Lung microvascular endothelial cell (primary cell): ENCODE data around the gene EDNRA. TPM values are rescaled to one million over a fixed set of nuclear protein-coding genes. Genes with fewer than 3 reads are reported as not detected.

Experiments
- DNase-seq, 2 donors: peaks; one replicate each; pipeline versions ENCODE4 v3.0.0 to v3.0.0-alpha.2; 2010; ENCODE audit warnings: low read depth in 2 of 2
- total RNA-seq: library from RNA; depleted of rRNA; stranded (reverse); fragments of >200 nt; gene quantifications from 2 replicates; pipeline ENCODE4 v1.2.1, GENCODE V29; 2014

Gene EDNRA
- total RNA-seq, 1 donor from 2014 or later, result under 0.01 TPM

- DNase-seq, result no peak
Observed at GRCh38 chr4:147587041-147587440, 106.1 kb downstream of the EDNRA start.

- no peak for DNase-seq
Observed at GRCh38 chr4:147589586-147589985, 108.7 kb downstream of the EDNRA start.

GRCh38 chr4:147590249-147590920 lies 109.5 kb downstream of the EDNRA start:
- peak; percentile 70 to 81 for DNase-seq

GRCh38 chr4:147591106-147591505 lies 110.2 kb downstream of the EDNRA start:
- DNase-seq, result no peak

- no peak for DNase-seq
Observed at GRCh38 chr4:147594107-147594506, 113.2 kb downstream of the EDNRA start.

Other genes starting within 250 kb of the EDNRA start
- gene TMEM184C, start 136.3 kb downstream of the EDNRA start, total RNA-seq, result 18.7 and 29.8 TPM in 2 replicates
- 7.1 and 7.4 TPM in 2 replicates for gene PRMT9, start 203.1 kb downstream of the EDNRA start, total RNA-seq